GM19467 (cell line): ENCODE results near the gene GREM1.

Source experiments
- ATAC-seq: cut with Tn5 transposase; IDR thresholded peaks from one replicate; pipeline ENCODE4 v1.9.1; 2021; ENCODE audit warnings: mild to moderate bottlenecking, moderate library complexity; ENCODE audit not compliant: unreplicated experiment

The GREM1 gene

DNA sequence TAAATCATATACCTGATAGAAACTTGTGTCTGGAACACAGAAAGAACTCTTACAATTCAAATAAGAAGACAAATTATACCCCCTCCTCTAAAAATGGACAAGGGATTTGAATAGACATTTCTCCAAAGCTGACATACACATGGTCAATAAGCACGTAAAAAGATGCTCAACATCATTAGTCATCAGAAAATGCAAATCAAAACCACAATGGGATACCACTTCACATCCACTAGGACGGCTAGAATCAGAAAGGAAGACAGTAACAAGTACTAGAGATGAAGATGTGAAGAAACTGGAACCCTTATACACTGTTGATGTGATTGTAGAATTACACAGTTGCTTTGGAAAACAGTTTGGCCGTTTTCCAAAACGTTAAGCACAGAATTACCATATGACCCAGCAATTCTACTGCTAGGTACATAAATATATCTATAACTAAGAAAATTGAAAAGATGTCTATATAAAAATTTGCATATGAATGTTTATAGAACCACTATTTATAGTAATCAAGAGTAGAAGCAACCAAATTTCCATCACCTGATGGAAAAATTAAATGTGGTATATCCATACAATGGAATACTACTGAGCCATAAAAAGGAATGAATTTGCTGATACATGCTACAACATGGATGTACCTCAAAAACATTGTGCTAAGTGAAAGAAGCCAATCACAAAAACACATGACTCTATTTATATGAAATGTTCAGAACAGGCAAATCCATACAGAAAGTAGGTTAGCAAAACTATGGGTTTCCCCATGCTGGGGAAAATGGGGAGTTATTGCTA, 60.8 kb downstream of the GREM1 start:
- no peak for ATAC-seq

DNA sequence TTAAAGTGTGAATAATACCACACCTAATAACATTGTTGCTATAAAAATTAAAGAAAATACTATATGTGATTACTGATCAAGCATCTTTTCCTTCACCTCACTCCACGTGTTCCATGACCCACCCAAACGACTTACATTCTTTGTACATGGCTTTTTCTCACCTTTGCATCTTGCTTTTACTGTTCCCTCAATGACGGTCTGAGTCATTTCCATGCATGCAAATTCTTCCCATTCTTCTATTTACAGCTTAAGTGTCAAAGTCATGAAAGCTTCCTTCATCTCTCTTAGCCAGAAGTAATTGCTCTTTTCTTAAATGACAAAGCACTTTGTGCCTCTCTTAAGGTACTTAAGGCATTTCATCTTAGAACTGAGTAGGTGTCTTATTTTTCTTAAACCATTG, 64.0 kb downstream of the GREM1 start:
- no peak for ATAC-seq

DNA sequence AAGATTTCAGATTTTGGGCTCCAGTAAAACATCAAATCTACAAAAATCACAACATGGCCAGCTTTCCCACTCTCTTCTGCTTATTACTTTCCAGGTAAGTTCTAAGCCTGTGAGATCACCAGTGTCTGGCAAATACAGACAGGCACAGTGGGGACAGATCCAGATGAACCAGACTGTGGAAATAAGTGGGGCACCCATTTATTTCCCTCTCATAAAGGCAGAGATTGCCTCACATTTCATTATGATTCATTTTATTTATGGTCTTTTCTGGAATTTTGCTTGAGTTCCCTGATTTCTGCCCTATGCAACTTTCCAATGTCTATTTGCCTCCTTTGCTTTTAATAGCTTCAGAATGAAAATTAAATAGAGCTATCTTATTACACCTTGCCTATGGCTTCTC, 66.8 kb downstream of the GREM1 start:
- ATAC-seq, result no peak

DNA sequence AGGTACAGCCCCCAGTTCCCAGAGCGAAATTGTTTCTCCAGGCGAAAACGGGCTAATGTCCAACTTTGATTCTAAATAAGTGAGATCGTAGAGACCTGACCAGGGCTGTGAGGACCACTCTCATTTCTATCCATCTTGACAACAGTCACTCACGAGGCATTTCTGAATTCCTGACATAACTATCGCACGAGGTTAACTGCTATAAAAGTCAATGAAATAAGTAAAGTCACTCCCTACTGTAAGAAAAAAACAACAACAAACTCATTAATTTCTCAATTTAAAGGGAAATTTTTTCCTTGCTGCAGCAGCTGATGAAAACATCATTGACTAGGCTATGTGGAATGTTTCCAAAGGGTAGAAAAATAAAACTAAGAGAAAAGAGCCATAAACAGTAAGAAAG, 69.1 kb downstream of the GREM1 start:
- ATAC-seq, result no peak

DNA sequence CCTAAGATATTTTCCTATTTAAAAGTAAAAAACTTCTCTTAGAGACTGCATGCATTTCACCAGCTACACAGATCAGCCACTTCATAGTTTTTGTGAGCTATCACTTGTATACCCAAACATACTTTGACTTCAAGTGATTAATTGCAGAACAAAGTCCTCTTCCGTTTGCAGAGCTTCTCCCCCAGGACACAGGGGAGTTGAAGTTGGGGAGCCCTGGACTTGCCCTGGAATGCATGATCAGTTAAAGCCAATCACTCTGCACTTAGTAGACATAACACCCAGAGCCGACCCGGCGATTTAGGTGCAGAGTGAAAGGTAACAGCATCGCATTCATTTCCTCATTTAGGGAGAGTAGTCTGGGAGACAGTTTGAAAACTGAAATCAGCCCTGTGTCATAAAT, 70.1 kb downstream of the GREM1 start:
- ATAC-seq, result no peak

DNA sequence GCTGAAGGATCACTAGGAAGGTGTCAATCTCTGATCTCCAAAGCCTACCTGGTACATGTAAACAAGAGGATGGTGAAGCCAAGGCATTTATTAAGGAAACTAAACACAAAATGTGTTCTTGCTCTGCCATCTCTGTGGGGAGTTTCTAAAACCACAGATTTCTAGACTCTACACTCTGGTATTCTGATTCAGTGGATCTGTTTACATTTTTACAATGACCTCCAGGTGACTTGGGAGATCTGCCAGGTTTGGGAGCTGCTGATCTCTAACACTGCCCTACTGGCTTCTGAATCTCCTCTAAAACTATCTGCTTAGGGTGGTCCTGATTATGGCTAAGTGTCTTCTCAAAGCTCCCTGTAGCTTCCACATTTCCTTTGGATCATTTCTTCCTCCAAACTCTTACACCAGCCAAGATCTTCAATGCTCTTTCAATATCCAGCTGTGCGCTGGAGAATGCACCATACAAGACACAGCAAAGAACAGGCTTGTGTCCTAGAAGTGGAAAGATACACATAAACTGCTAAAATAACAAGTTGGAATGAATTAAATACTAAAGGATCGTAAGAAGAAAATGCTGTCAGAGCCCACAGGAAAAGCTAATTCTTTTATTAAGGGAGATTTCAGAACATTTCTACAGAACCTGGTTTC, 72.7 kb downstream of the GREM1 start:
- no peak for ATAC-seq

DNA sequence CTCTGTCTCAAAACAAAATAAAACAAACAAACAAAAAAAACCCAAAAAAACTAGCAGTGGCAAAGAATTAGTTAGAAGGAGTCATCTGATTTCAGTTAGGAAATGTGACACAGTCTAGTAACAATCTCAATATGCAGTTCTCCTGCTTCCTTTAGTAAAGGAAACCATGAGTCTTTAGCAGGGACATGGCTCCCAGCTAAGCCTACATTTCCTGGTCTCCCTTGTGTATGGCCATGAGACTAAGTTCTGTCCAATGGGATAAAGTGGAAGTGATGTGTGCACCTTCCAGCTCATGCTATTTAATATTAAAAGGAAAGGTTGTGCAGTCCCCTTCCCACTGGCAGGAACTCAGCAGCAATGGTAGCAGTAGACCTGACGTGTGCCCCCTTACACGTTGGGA, 74.6 kb downstream of the GREM1 start:
- no peak for ATAC-seq
